GM18507 (cell line): ENCODE data around the gene CDH4.

Source experiments
- DNase-seq: peaks from one replicate; pipeline ENCODE4 v3.0.0; 2011; ENCODE audit warnings: low read depth; ENCODE audit not compliant: insufficient read length; ENCODE audit errors: extremely low spot score
- FAIRE-seq: peaks from 2 replicates; lab custom pipeline; 2011; peaks lifted over from hg19 to GRCh38; lab: Jason Lieb, UNC

CDH4 gene

GRCh38 chr20:61371501-61372136, 119.6 kb downstream of the CDH4 start:
- FAIRE-seq (no peak), DNase-seq (no peak)

GRCh38 chr20:61372137-61373054, 120.3 kb downstream of the CDH4 start:
- FAIRE-seq (no peak), DNase-seq (no peak)

- FAIRE-seq (no peak), DNase-seq (no peak)
Observed at GRCh38 chr20:61373055-61373399, 121.0 kb downstream of the CDH4 start.

- FAIRE-seq = no peak
- DNase-seq = no peak
Observed at GRCh38 chr20:61373956-61374545, 122.0 kb downstream of the CDH4 start.

DNA sequence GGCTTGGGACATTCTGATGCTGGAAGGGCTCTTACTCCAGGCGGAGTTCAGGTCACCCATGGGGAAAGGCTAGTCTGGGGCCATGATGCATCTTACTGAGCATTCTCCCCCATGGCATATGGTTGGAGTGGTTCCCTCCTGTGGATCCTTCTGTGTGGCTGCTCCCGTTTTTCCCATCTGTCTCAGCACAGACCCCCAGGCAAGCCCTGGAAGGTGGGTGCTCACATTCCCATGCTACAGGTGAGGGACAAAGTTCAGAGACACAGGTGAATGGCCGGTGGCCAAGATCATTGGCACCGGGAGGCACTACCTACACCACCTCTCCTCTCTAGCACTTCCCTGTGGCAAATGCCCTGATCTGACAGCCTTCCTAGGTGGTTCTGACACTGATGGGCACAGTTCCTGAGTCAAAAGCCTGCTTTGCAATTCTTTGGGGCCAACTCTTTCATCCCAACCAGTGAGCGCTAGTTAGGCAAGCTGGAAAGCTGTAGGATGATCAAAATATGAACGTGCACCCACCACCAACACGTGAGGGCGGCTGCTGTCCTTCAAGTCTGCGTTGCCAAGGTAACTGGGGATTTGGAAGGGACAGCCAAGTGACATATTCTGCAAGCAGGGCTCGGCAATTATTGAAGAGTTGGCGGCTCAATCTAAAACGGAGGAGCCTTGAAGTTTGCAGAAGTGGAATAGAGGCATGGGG, 124.6 kb downstream of the CDH4 start:
- FAIRE-seq (no peak), DNase-seq (no peak)

DNA sequence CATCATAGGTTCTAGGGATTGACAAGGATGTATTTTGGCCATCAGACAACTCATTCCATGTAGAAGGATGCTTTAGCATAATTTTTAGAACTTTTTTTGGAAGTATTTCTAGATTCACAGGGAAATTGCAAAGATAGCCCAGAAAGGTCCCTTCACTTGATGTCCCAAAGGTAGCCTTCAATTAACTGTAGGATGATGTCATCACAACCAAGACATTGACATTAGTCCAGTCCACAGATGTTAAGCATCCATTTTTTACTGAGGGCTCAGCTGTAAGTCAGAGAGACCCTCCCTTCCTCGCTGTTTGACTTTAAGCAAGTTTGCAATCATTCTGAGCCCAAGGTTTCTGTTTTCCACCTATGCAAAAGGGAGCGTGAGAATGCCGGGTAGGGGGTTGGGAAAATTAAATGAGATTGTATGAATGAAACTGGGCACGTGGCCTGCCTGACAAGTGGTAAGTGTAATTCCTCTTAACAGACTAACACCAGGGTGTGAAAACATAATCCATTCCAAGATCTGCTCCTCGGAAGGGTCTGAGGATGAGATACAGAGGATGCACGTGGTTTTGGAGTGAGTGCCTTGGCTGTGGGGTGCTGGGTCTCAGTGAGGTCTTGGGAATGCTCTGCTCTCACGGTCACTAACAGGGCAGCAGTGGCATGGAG, 126.8 kb downstream of the CDH4 start:
- no peak for FAIRE-seq
- no peak for DNase-seq

GRCh38 chr20:61379898-61380544, 128.0 kb downstream of the CDH4 start:
- FAIRE-seq = no peak
- no peak for DNase-seq

DNA sequence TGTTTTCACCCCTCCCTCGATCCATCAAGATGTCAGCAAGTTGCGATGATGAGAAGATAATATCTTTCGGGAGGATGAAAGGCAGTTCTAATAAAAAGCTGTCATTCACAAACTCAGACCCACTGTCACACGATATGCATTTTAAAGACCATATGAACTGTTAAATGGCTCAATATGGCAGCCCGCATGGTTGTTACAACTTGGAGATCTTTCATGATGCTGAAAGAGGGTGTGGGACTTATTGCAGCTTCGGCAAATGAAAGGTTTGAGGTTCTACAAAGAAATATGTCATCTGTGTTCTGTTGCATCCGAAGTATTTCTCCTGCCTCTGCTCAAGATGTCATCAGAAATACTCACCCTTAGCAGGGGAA, 128.5 kb downstream of the CDH4 start:
- DNase-seq (no peak), FAIRE-seq (no peak)

GRCh38 chr20:61382194-61382593, 130.1 kb downstream of the CDH4 start:
- DNase-seq (no peak), FAIRE-seq (no peak)

- DNase-seq (no peak), FAIRE-seq (no peak)
Observed at GRCh38 chr20:61385296-61385695, 133.2 kb downstream of the CDH4 start.

DNA sequence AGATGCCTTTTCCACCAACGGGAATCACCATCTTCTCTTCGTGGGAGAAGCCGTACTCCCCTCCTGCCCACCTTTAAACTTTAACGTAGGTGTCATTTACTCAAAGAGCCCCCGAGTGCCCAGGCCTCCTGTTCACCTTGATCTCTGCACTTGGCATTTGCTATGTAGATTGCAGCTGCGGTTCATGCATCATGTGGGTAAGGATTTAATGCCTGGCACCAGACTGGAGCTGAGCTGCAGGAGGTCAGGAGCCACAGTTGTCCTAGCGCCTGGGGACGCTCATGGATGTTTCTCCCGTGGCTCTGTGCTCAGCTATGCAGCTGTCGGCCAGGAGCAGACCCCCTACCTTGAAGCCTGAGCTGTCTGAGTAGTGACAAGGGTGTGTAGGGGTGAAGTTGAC, 133.7 kb downstream of the CDH4 start:
- DNase-seq (no peak), FAIRE-seq (no peak)

GRCh38 chr20:61387204-61387953, 135.3 kb downstream of the CDH4 start:
- DNase-seq (no peak), FAIRE-seq (no peak)

GRCh38 chr20:61387954-61388348, 135.9 kb downstream of the CDH4 start:
- FAIRE-seq (no peak), DNase-seq (no peak)

- DNase-seq = no peak
- no peak for FAIRE-seq
Observed at GRCh38 chr20:61389077-61389476, 137.0 kb downstream of the CDH4 start.

GRCh38 chr20:61391185-61391584, 139.1 kb downstream of the CDH4 start:
- no peak for FAIRE-seq
- DNase-seq = no peak

DNA sequence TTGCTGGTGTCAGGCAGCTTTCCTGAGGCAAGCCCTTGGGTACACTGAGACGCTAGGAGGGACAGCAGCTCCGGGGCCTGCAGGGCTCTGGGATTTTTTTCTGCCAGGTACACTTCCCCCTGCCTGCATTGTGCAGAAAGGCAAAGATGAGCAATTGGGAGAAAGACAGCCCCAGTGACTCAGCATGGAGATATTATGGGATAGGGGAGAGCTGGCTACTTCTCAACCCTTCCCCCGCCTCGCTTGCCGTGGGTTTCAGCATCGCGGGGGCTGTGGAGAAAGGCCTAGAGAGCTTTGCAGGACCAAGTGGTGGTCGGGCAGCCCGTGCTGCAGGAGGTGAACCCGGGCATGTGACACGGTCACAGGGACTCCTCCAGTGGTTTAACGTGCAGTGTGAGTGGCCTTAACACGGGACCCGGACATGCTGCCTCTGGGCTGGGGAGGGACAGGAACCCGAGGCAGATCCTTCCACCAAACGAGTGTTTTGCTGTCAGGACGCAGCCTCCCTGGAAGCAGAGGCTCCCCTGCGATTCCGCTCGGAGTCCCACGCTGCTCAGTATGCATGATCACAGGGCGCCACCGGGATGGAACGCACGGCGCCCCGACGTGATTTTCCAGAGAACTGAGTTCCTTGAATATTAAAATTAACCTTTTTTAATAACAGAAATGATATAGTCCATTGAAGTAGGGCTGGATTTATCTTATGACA, 139.9 kb downstream of the CDH4 start:
- DNase-seq (no peak), FAIRE-seq (no peak)

- DNase-seq (no peak), FAIRE-seq (no peak)
Observed at GRCh38 chr20:61394088-61394799, 142.2 kb downstream of the CDH4 start.
